Astrocyte (in vitro differentiated cells and primary cell): Measurements from ENCODE around the gene WWTR1. TPM values are rescaled to one million over a fixed set of nuclear protein-coding genes. Genes with fewer than 3 reads are reported as not detected.

ENCODE experiments used
- DNase-seq: peaks from one replicate; pipeline ENCODE4 v3.0.0-alpha.2; 2010; ENCODE audit warnings: low read depth
- FAIRE-seq: peaks from 2 replicates; lab custom pipeline; 2011; peaks lifted over from hg19 to GRCh38; lab: Jason Lieb, UNC
- H2AFZ ChIP-seq: 2 replicates; pipeline ENCODE4 v1.6.0; 2012; ENCODE audit warnings: low read depth, low read length, inconsistent platforms
- H3K27ac ChIP-seq: 2 replicates; pipeline ENCODE4 v1.5.1; 2011; ENCODE audit warnings: low read depth, low read length, inconsistent platforms
- H3K27me3 ChIP-seq: 2 replicates; pipeline ENCODE4 v1.6.0; 2011; ENCODE audit warnings: low read length, inconsistent platforms; ENCODE audit not compliant: insufficient read depth
- H3K36me3 ChIP-seq: 2 replicates; pipeline ENCODE4 v1.5.1; 2011; ENCODE audit warnings: low read length, inconsistent platforms; ENCODE audit not compliant: insufficient read depth
- H3K4me1 ChIP-seq: 2 replicates; pipeline ENCODE4 v1.5.1; 2011; ENCODE audit warnings: low read length, inconsistent platforms; ENCODE audit not compliant: insufficient read depth
- H3K4me2 ChIP-seq: 2 replicates; pipeline ENCODE4 v1.6.0; 2012; ENCODE audit warnings: low read length, inconsistent platforms
- H3K4me3 ChIP-seq: 2 replicates; pipeline ENCODE4 v1.5.1; 2011; ENCODE audit warnings: low read depth, mild to moderate bottlenecking, low read length, inconsistent platforms; ENCODE audit not compliant: insufficient read depth
- H3K79me2 ChIP-seq: 2 replicates; pipeline ENCODE4 v1.6.0; 2012; ENCODE audit warnings: mild to moderate bottlenecking, low read length, inconsistent platforms; ENCODE audit not compliant: insufficient read depth
- H3K9ac ChIP-seq: 2 replicates; pipeline ENCODE4 v1.6.0; 2012; ENCODE audit warnings: mild to moderate bottlenecking, low read length, inconsistent platforms
- H3K9me3 ChIP-seq: 2 replicates; pipeline ENCODE4 v1.5.1; 2012; ENCODE audit warnings: low read depth, mild to moderate bottlenecking, low read length, inconsistent platforms; ENCODE audit not compliant: insufficient read depth
- H4K20me1 ChIP-seq: 2 replicates; pipeline ENCODE4 v1.6.0; 2012; ENCODE audit warnings: low read length, inconsistent platforms; ENCODE audit not compliant: insufficient read depth
- H3K27ac Mint-ChIP-seq: one replicate; pipeline ENCODE4 v1.8.0; 2021; ENCODE audit warnings: mild to moderate bottlenecking, mixed read lengths; ENCODE audit not compliant: unreplicated experiment
- H3K27me3 Mint-ChIP-seq: one replicate; pipeline ENCODE4 v1.8.0; 2021; ENCODE audit warnings: low read depth, mixed read lengths; ENCODE audit not compliant: unreplicated experiment
- H3K36me3 Mint-ChIP-seq: one replicate; pipeline ENCODE4 v1.8.0; 2021; ENCODE audit warnings: low read depth, mixed read lengths; ENCODE audit not compliant: unreplicated experiment
- H3K4me1 Mint-ChIP-seq: one replicate; pipeline ENCODE4 v1.8.0; 2021; ENCODE audit warnings: low read depth, mixed read lengths; ENCODE audit not compliant: unreplicated experiment
- H3K4me3 Mint-ChIP-seq: one replicate; pipeline ENCODE4 v1.8.0; 2021; ENCODE audit warnings: mild to moderate bottlenecking, moderate library complexity, mixed read lengths; ENCODE audit not compliant: unreplicated experiment
- H3K9me3 Mint-ChIP-seq: one replicate; pipeline ENCODE4 v1.8.0; 2021; ENCODE audit warnings: mild to moderate bottlenecking, mixed read lengths; ENCODE audit not compliant: unreplicated experiment
- CTCF ChIP-seq: IDR thresholded peaks from 2 replicates; pipeline ENCODE4 v1.5.1; 2011; ENCODE audit warnings: low read depth, mild to moderate bottlenecking, inconsistent platforms, low read length, moderate library complexity; ENCODE audit not compliant: insufficient read depth
- EZH2 ChIP-seq: IDR thresholded peaks from 2 replicates; pipeline ENCODE4 v1.6.1; 2012; ENCODE audit warnings: mild to moderate bottlenecking, low read length, inconsistent platforms; ENCODE audit not compliant: insufficient read depth
- total RNA-seq: library from RNA; stranded (reverse); gene quantifications from 2 replicates; pipeline ENCODE4 v1.2.1, GENCODE V29; 2021

Gene WWTR1
- total RNA-seq, 1 donor from 2014 or later = 94.3 TPM

- no peak overlapping the region for H3K4me2 ChIP-seq
- no peaks in the 10 kb centered on the region for H3K79me2 ChIP-seq
- peak; percentile 39 for DNase-seq
- H3K9me3 ChIP-seq = no peaks in the 10 kb centered on the region
- peak; percentile 50 for FAIRE-seq
- Mint-ChIP-seq H3K36me3 (no peaks in the 10 kb centered on the region), H3K4me1 (peaks cover 4% of the 10 kb centered on the region), H3K27ac (no peak overlapping the region), H3K9me3 (no peaks in the 10 kb centered on the region), H3K4me3 (no peak overlapping the region), H3K27me3 (peaks cover 6% of the 10 kb centered on the region)
- no peak for TF ChIP-seq EZH2
- TF ChIP-seq CTCF = peak; percentile 88
- no peak overlapping the region for H3K4me3 ChIP-seq
- no peak overlapping the region for H2AFZ ChIP-seq
- no peaks in the 10 kb centered on the region for H3K36me3 ChIP-seq
- peaks cover 3% of the 10 kb centered on the region for H3K27me3 ChIP-seq
- H4K20me1 ChIP-seq = no peaks in the 10 kb centered on the region
- H3K9ac ChIP-seq = no peak overlapping the region
- H3K4me1 ChIP-seq = peaks cover 8% of the 10 kb centered on the region
- no peak overlapping the region for H3K27ac ChIP-seq
Measured at GRCh38 chr3:149494022-149494758, 163.6 kb downstream of the WWTR1 start.

- no peak overlapping the region for H2AFZ ChIP-seq
- H3K27me3 Mint-ChIP-seq = peaks cover 6% of the 10 kb centered on the region
- H3K9ac ChIP-seq = no peak overlapping the region
- H3K4me1 Mint-ChIP-seq = peaks cover 4% of the 10 kb centered on the region
- TF ChIP-seq CTCF (no peak), EZH2 (no peak)
- H3K36me3 Mint-ChIP-seq = no peaks in the 10 kb centered on the region
- no peak overlapping the region for H3K4me2 ChIP-seq
- no peaks in the 10 kb centered on the region for H3K36me3 ChIP-seq
- no peak overlapping the region for H3K4me3 Mint-ChIP-seq
- DNase-seq (no peak), FAIRE-seq (no peak)
- peaks cover 3% of the 10 kb centered on the region for H3K27me3 ChIP-seq
- no peak overlapping the region for H3K27ac Mint-ChIP-seq
- no peaks in the 10 kb centered on the region for H3K9me3 ChIP-seq
- H3K9me3 Mint-ChIP-seq = no peaks in the 10 kb centered on the region
- H3K4me3 ChIP-seq = no peak overlapping the region
- no peak overlapping the region for H3K27ac ChIP-seq
- peaks cover 8% of the 10 kb centered on the region for H3K4me1 ChIP-seq
- no peaks in the 10 kb centered on the region for H4K20me1 ChIP-seq
- H3K79me2 ChIP-seq = no peaks in the 10 kb centered on the region
Measured at GRCh38 chr3:149493315-149494021, 164.4 kb downstream of the WWTR1 start.
